ENCODE measurements around the gene EPHB6.

The EPHB6 gene

GRCh38 chr7:142856565-142857245, 1.8 kb downstream of the EPHB6 start:
- Histone ChIP-seq H3K4me3 (ENCODE audit: low read depth, low read length) (no peak overlapping the region), H3K4me1 (ENCODE audit: control insufficient read depth, insufficient read depth, low read length) (no peaks in the 10 kb centered on the region), H3K27ac (ENCODE audit: extremely low read depth, low read depth, low read length) (no peak overlapping the region), H3K36me3 (ENCODE audit: control insufficient read depth in 2 of 2, insufficient read depth in 1 of 2, low read length in 2 of 2) (no peaks in the 10 kb centered on the region), H3K9me3 (ENCODE audit: control insufficient read depth, insufficient read depth, low read depth, low read length) (no peaks in the 10 kb centered on the region)
- POLR2A ChIA-PET, result no interaction called here
- CTCF ChIA-PET, result interaction anchor here (0.6 to 3.6 kb wide), 6 partner anchors 10 to 358 kb away, joined by 3 to 18 read pairs (median 5); no protein-coding TSS in a partner anchor
- TF ChIP-seq ZFHX2 (tag by site-specific recombination; conservative IDR thresholded peaks at IDR 0.05) (0 out of 2 replicates have a peak, but pooled peaks have one; percentile 26), PRDM10 (tag by site-specific recombination; IDR thresholded peaks at IDR 0.05) (0 out of 2 replicates have a peak, but pooled peaks have one; percentile 26), ZNF501 (tag by site-specific recombination; IDR thresholded peaks at IDR 0.05) (no peak)

- Histone ChIP-seq H3K4me3 (ENCODE audit: low read depth, low read length) (no peak overlapping the region), H3K9me3 (ENCODE audit: control insufficient read depth, insufficient read depth, low read depth, low read length) (no peaks in the 10 kb centered on the region), H3K36me3 (ENCODE audit: control insufficient read depth in 2 of 2, insufficient read depth in 1 of 2, low read length in 2 of 2) (no peaks in the 10 kb centered on the region), H3K4me1 (ENCODE audit: control insufficient read depth, insufficient read depth, low read length) (no peaks in the 10 kb centered on the region), H3K27ac (ENCODE audit: extremely low read depth, low read depth, low read length) (no peak overlapping the region)
- TF ChIP-seq ZNF791 (tag by site-specific recombination; IDR thresholded peaks at IDR 0.05) (no peak), HIC1 (tag by site-specific recombination; IDR thresholded peaks at IDR 0.05) (no peak), ZNF580 (tag by site-specific recombination; IDR thresholded peaks at IDR 0.05) (no peak), ZNF132 (tag by site-specific recombination; IDR thresholded peaks at IDR 0.05; ENCODE audit: borderline replicate concordance) (no peak), ZSCAN4 (tag by site-specific recombination; IDR thresholded peaks at IDR 0.05) (no peak), ZNF362 (tag by site-specific recombination; IDR thresholded peaks at IDR 0.05) (no peak), ZNF677 (tag by site-specific recombination; IDR thresholded peaks at IDR 0.05) (no peak), ZNF223 (tag by site-specific recombination; IDR thresholded peaks at IDR 0.05) (no peak)
- POLR2A ChIA-PET, result no interaction called here
- CTCF ChIA-PET, result interaction anchor here (0.6 to 1.7 kb wide), 6 partner anchors 9 to 1616 kb away, joined by 3 to 9 read pairs (median 4); no protein-coding TSS in a partner anchor
Measured at GRCh38 chr7:142857625-142858024, 2.7 kb downstream of the EPHB6 start.

GRCh38 chr7:142859411-142859810, 4.5 kb downstream of the EPHB6 start:
- Histone ChIP-seq H3K9me3 (ENCODE audit: control insufficient read depth, insufficient read depth, low read depth, low read length) (no peaks in the 10 kb centered on the region), H3K4me1 (ENCODE audit: control insufficient read depth, insufficient read depth, low read length) (no peaks in the 10 kb centered on the region), H3K36me3 (ENCODE audit: control insufficient read depth in 2 of 2, insufficient read depth in 1 of 2, low read length in 2 of 2) (peaks cover 0 to 5% of the 10 kb centered on the region in 2 experiments; a peak in 1 of 3 replicates), H3K4me3 (ENCODE audit: low read depth, low read length) (no peak overlapping the region), H3K27ac (ENCODE audit: extremely low read depth, low read depth, low read length) (no peak overlapping the region)
- ChIA-PET CTCF (interaction anchor here (0.7 to 5.5 kb wide), 4 partner anchors 13 to 884 kb away, joined by 3 to 24 read pairs (median 4); no protein-coding TSS in a partner anchor), POLR2A (no interaction called here)
- TF ChIP-seq ZBTB1 (tag by site-specific recombination; IDR thresholded peaks at IDR 0.05), result no peak
- TF ChIP-seq ZNF785 (tag by site-specific recombination; IDR thresholded peaks at IDR 0.05), result no peak
- TF ChIP-seq GLI2 (tag by site-specific recombination; IDR thresholded peaks at IDR 0.05; ENCODE audit: borderline replicate concordance, low read depth), result no peak
- no peak for TF ChIP-seq ZSCAN30 (tag by site-specific recombination; IDR thresholded peaks at IDR 0.05)
